Stimulated activated CD8-positive, alpha-beta memory T cell treated with anti-CD3 and anti-CD28 coated beads, Interleukin-7, amount 100 ng/mL, for 4 hours (primary cell): Measurements from ENCODE around the gene STK17A.

Experiments
- DNase-seq, 2 donors: peaks; one replicate each; pipeline ENCODE4 v3.0.0-alpha.2; 2020; ENCODE audit warnings: low read depth in 2 of 2

The STK17A gene

GRCh38 chr7:43634384-43634783, 51.5 kb downstream of the STK17A start:
- DNase-seq = no peak

DNA sequence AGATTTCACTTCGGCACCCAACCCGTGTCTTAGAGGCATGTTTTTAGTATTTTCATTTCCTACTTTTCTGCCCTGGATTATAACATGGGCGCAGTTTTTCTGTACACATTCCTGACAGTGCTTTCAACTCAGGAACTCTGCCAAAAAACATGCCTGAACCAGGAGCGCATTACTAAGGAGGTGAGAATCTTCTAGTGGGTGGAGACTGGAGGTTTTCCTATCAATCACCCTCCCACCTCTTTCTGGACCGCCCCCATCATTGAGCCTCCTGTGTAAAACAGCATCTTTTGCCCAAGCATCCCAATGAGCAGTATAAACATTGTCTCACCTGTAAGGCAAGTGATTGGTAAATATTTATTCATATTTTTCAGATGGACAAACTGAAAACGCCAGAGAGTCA, 53.2 kb downstream of the STK17A start:
- no peak for DNase-seq

DNA sequence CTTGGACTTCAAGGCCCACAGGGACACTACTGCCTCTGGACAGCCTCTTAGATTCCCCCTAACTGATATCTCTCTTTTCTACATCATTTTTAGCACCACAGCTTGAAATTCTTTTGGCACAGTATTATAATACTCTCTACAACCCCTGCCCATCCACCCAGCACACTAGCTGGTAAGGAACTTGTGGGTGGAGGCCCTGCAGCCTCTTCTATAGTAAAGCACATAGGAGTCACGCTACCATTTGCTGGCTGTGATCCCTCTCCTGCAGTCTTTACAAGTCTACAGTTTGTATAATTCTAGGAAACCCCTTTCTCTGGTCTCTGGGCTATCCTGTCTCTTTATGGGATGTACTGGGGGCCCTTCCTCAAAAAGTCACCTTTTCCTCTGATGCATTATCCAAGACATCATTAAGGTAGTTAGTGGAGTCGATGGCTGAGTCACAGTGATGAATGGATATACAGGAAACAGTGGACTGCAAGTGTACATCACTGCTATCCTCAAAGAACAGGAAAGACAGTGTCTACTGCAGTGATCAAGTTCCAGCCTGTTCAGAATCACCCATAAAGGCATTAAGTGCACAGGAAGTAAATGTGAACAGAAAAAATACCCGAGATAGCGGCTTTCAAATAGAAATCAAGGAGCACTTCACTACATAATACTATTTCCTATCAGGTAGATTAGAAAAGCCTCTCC, 54.4 kb downstream of the STK17A start:
- DNase-seq = no peak

DNA sequence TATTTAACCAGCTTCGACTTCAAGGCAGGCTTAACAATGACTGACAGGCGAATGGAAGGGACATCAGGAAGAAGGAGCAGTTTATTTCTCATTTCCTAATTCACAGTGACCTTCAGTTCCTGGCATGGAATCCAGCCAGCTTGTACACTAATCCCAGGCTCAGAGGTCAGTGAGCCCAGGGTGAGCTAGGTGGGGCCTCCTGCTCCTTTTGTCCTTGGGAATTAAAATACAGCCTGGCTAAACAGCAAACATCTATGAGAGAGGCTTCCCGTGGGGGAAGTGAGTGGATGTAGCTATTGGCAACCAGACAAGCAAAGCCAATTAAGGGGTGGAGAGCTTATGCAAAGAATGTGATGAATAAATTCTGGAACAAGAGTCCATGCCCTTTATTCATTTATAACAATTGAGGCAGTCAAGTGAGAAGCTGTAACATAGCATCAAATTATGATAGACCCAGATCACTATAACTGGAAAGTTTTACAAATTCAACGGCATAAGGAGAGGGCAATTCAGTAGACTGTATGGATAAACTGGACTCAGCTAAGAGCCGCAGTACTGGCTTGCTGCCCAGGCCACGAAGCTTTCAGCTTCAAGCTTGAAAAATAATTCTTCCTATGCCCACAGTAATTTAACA, 57.1 kb downstream of the STK17A start:
- DNase-seq = no peak

GRCh38 chr7:43640679-43641078, 57.8 kb downstream of the STK17A start:
- no peak for DNase-seq

DNA sequence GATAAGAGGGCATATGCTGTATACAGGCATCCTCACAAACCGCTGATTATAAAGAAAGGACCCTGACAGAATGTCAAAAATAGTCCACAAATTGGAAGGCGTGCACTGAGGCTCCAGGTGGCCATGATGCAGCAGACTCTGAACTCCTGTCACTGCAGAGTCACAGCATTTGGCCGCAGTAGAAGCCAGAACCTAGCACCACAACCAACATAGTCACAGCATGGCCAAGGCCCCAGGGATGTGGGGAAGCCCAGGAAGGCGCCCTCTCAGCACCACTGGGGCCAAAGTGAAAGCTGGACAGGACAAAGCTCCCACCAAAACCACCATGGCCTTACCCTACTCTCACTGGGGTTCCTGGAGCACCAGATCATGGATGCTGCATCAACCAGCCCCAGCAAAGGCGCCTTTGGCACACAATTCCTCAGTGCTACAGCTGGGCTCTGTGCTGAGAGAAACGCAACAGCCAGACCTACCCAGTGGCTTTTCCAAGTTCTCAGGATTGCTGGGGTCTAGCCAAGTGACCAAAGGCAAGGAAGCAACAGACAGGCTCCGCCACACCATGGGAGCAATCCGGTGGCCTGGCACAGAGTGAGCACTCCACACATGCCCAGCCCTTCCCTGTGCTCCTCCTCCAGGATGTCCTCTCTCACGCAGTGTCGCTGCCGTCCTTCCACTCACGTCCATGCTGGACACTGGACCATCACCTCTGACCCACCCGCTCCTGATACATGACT, 60.2 kb downstream of the STK17A start:
- DNase-seq = no peak

- peak in 1 of 2 donors; percentile 34 for DNase-seq
These were observed 60.9 kb downstream of the STK17A start for GRCh38 chr7:43643846-43644245.

DNA sequence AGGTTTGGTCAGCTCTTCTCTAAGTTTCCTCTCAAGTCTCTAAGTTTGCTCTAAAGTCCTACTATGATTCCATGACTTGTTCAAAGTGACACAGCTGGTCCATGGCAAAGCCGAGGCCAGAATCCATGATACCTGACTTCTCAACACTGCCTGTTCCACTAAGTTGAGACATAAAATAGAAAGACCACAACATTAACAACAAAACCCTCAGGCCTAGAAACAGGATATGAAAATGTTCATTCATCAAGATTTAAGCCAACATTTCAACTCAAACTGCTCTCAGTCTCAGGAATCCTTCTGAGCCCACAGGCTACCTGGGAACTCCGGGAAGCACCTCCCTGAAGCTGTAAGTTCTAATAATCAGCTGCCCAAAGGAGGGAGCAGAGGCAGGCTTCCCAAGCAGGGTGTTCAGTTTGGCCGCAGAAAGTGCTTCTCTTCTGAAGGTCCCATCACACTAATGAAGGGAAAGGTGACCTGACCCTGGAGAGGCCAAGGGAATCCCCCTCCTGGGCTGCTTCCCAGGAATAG, 62.9 kb downstream of the STK17A start:
- no peak for DNase-seq

- no peak for DNase-seq
These were observed 63.9 kb downstream of the STK17A start for GRCh38 chr7:43646603-43647338.

GRCh38 chr7:43647339-43647672, 64.4 kb downstream of the STK17A start:
- no peak for DNase-seq

- DNase-seq = no peak
These were observed 65.0 kb downstream of the STK17A start for GRCh38 chr7:43647673-43648472.

DNA sequence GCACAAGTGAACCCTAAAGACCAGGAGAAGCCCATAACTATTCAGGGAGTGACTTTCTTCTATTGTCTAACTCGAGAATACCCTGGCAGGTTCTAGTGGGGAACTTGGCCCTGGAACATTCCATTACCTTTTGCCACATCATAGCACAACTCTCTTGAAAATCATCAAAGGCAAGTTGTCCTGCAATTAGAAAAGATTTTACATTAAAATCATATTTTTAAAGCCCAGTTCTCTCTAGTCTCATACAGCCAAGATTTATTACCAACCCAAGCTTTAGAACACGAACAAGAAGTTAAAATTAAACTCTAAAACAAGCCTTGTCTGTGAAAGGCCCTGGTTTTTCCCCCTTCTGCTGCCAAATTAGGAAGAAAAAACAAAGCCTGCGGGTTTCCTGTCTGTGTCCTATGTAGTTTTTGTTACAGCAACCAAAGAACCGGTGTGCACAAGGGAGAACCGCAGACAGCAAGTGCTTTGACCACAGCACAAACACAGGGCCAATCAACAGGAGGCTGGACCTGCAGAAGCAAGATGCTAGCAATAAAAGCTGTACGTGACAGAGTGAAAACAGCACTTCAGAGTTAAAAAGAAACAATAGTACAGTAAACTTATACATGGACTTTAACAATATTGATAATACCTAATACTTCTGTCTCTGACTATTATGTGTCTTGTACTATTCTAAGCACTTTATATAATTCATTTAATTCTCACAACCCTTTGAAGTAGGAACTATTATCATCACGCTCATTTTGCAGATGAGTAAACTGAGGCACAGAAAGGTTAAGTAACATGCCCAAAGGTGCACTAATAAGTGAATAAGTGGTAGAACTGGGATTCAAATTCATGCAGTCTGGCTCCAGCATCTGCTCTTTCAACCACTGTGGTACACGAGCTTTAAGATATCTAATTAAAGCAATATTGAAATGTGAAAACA, 65.8 kb downstream of the STK17A start:
- peak; percentile 52 to 56 for DNase-seq

- peak; percentile 47 to 61 for DNase-seq
These were observed 66.9 kb downstream of the STK17A start for GRCh38 chr7:43649755-43650274.

DNA sequence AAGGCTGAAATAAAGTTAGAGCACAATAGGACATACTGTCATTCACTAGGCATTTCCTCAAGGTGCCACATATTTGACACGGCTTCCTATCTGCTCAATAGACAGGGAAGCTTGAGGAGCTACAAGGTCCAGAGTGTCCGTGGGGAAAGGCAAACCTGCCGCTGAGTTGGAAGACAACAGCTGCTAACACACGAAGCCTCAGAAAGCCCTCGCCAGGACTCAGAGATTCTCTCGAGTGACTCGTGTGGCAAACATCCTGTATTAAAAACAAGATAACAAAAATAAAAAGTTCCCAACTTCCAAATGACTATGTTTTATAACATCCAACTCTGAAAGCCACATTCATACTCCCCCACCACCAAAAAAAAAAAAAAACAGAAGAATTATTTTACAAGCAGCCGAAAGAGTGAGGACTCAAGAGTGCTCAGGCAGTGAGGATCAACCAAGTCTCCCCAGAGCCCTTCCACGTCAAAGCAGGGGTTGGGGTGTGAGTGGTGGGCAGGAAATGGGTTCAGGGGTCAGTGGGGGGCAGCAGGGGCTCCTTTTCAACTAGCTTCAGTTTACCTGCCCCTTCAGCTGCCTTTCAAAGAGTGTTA, 67.6 kb downstream of the STK17A start:
- DNase-seq = no peak

DNA sequence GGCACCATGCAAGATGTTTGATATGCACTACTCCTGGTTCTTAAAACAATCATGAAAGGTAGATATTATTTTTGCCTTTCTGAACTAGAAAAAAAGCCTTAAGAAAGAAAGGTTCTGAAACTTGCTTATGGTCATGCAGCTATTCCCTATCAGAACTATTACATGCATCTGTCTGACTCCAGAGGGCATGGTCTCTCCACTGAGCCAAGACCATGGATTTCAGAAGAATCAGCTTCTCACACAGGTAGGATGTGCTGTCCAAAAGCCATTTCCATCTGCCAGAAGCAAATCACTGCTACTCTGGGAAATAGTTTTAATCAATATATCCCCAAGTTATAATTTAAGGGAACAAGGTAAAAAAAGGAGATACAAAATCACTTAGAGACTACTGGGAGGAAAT, 69.5 kb downstream of the STK17A start:
- no peak for DNase-seq

- no peak for DNase-seq
These were observed 70.6 kb downstream of the STK17A start for GRCh38 chr7:43653466-43653865.

GRCh38 chr7:43653891-43654504, 71.1 kb downstream of the STK17A start:
- DNase-seq = no peak

DNA sequence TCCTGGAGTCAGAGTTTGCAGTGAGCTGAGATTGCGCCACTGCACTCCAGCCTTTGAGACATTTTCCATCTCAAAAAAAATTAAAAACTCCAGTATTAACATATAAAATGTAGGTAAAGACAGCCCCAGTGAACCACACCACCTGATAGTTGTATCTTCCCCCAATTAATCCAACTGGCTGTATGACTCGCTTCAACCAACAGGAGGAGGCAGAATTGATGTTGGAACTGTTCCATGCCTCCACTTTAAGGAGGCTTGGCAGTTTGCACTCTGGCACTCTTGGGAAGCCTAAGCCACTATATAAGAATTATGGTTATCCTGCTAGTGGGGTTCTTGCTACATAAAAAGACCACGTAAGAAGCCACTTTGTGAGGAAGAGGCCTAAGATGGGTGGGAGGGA, 72.7 kb downstream of the STK17A start:
- DNase-seq = no peak

DNA sequence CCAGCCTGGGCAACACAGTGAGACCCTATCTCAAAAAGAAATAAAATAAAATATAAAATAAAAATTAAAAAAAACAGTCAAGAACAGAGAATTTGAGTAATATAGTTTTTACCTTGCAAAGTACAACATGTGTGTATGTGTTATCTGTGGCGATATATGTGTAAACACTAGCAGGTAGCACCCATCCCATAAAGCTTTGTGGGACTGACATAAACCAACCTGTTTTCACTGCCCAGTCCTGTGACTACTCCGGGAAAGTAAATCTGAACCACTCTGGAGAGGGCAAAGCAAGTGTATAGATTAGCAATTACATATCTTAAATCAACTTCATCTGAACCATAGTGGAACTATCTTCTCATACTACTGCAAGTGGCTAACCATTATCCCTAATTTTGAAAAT, 74.1 kb downstream of the STK17A start:
- DNase-seq = no peak
